ENCODE data around the gene H2BK1. TPM values are rescaled to one million over a fixed set of nuclear protein-coding genes. Genes with fewer than 3 reads are reported as not detected.
A peak's percentile ranks its signal among the peaks of the same experiment; 100 is the strongest.

H2BK1 gene
- total RNA-seq, 1 donor from 2014 or later = not detected

GRCh38 chr7:151168787-151169162 lies 41.5 kb downstream of the H2BK1 start:
- intact Hi-C loops (cut with micrococcal nuclease) = no loop called here
- DNase-seq (no peak), ATAC-seq (no peak)

- DNase-seq = peak; percentile 66
- peak; percentile 74 for ATAC-seq
- intact Hi-C loops (cut with micrococcal nuclease) = no loop called here
Measured at GRCh38 chr7:151168003-151168786, 42.1 kb downstream of the H2BK1 start.

- DNase-seq (peak; percentile 53), ATAC-seq (peak; percentile 57)
- intact Hi-C loops (cut with micrococcal nuclease) = no loop called here
Measured at GRCh38 chr7:151167197-151167961, 42.9 kb downstream of the H2BK1 start, which contains the start of gene GBX1. Gene GBX1, minus strand, starts transcription at chr7:151167694. Its CDS starts 146 bp downstream, at chr7:151167548.

- intact Hi-C loops (cut with micrococcal nuclease) = no loop called here
- ATAC-seq (no peak), DNase-seq (no peak)
Measured at GRCh38 chr7:151166629-151167196, 43.6 kb downstream of the H2BK1 start.

- intact Hi-C loops (cut with micrococcal nuclease) = no loop called here
- no peak for DNase-seq
- ATAC-seq = no peak
Measured at GRCh38 chr7:151161757-151162156, 48.5 kb downstream of the H2BK1 start.

Other genes starting within 250 kb of the H2BK1 start
- gene KCNH2, start 232.2 kb downstream of the H2BK1 start, total RNA-seq = 107 TPM
- 10.9 TPM for gene NOS3, start 219.5 kb downstream of the H2BK1 start, total RNA-seq
- not detected for gene ATG9B, start 186.0 kb downstream of the H2BK1 start, total RNA-seq
- 29.7 TPM for gene ABCB8, start 182.0 kb downstream of the H2BK1 start, total RNA-seq
- gene ASIC3, start 162.0 kb downstream of the H2BK1 start, total RNA-seq = 8.6 TPM
- gene CDK5, start 152.6 kb downstream of the H2BK1 start, total RNA-seq = 8.1 TPM
- gene SLC4A2, start 150.9 kb downstream of the H2BK1 start, total RNA-seq = 64.1 TPM
- 79.4 TPM for gene FASTK, start 129.7 kb downstream of the H2BK1 start, total RNA-seq
- gene TMUB1, start 127.0 kb downstream of the H2BK1 start, total RNA-seq = 38.7 TPM
- gene AGAP3, start 124.0 kb downstream of the H2BK1 start, total RNA-seq = 69.7 TPM
- 1.5 TPM for gene GBX1, start 42.8 kb downstream of the H2BK1 start, total RNA-seq
- gene ASB10, start 23.2 kb downstream of the H2BK1 start, total RNA-seq = 46.1 TPM
- 27.6 TPM for gene ABCF2, start 16.7 kb upstream of the H2BK1 start, total RNA-seq
- gene CHPF2, start 22.0 kb upstream of the H2BK1 start, total RNA-seq = 12.1 TPM
- gene SMARCD3, start 38.2 kb upstream of the H2BK1 start, total RNA-seq = 132 TPM
- 36.5 TPM for gene NUB1, start 131.3 kb upstream of the H2BK1 start, total RNA-seq
- 0.37 TPM for gene WDR86, start 199.6 kb upstream of the H2BK1 start, total RNA-seq
- gene CRYGN, start 229.7 kb upstream of the H2BK1 start, total RNA-seq = not detected